Measurements from ENCODE around the gene FHIT.
"Not testable (repeated sequence)": the region's sequence is repeated elsewhere in the genome, so short reads cannot be mapped to it uniquely, and the experiment has no call there.

Gene FHIT

GRCh38 chr3:61222467-61222866 is 28.8 kb downstream of the FHIT start:
- TF ChIP-seq CTCF (IDR thresholded peaks at IDR 0.05; ENCODE audit: borderline replicate concordance, control extremely low read depth, extremely low read depth, insufficient read depth, missing control alignments): no peak
- in situ Hi-C loops (cut with MboI; ENCODE audit: low sequenced_read_pairs, unreplicated experiment): no loop called here
- DNase-seq (ENCODE audit: low spot score): no peak

- DNase-seq (ENCODE audit: low spot score): no peak
- in situ Hi-C loops (cut with MboI; ENCODE audit: low sequenced_read_pairs, unreplicated experiment): no loop called here
- TF ChIP-seq CTCF (IDR thresholded peaks at IDR 0.05; ENCODE audit: borderline replicate concordance, control extremely low read depth, extremely low read depth, insufficient read depth, missing control alignments): no peak
These were observed 29.4 kb downstream of the FHIT start for GRCh38 chr3:61221759-61222362.

- TF ChIP-seq CTCF (IDR thresholded peaks at IDR 0.05; ENCODE audit: borderline replicate concordance, control extremely low read depth, extremely low read depth, insufficient read depth, missing control alignments): no peak
- in situ Hi-C loops (cut with MboI; ENCODE audit: low sequenced_read_pairs, unreplicated experiment): no loop called here
- DNase-seq (ENCODE audit: low spot score): no peak
These were observed 32.7 kb downstream of the FHIT start for GRCh38 chr3:61218504-61218903.

GRCh38 chr3:61216171-61216570 is 35.1 kb downstream of the FHIT start:
- DNase-seq (ENCODE audit: low spot score); in situ Hi-C loops (cut with MboI; ENCODE audit: low sequenced_read_pairs, unreplicated experiment): not testable (repeated sequence)

GRCh38 chr3:61202086-61202485 is 49.2 kb downstream of the FHIT start:
- DNase-seq (ENCODE audit: low spot score): no peak
- in situ Hi-C loops (cut with MboI; ENCODE audit: low sequenced_read_pairs, unreplicated experiment): no loop called here
- no peak for TF ChIP-seq CTCF (IDR thresholded peaks at IDR 0.05; ENCODE audit: borderline replicate concordance, control extremely low read depth, extremely low read depth, insufficient read depth, missing control alignments)

- in situ Hi-C loops (cut with MboI; ENCODE audit: low sequenced_read_pairs, unreplicated experiment): no loop called here
- no peak for TF ChIP-seq CTCF (IDR thresholded peaks at IDR 0.05; ENCODE audit: borderline replicate concordance, control extremely low read depth, extremely low read depth, insufficient read depth, missing control alignments)
- DNase-seq (ENCODE audit: low spot score): no peak
These were observed 50.2 kb downstream of the FHIT start for GRCh38 chr3:61201071-61201470.

GRCh38 chr3:61200270-61200669 is 51.0 kb downstream of the FHIT start:
- in situ Hi-C loops (cut with MboI; ENCODE audit: low sequenced_read_pairs, unreplicated experiment): no loop called here
- TF ChIP-seq CTCF (IDR thresholded peaks at IDR 0.05; ENCODE audit: borderline replicate concordance, control extremely low read depth, extremely low read depth, insufficient read depth, missing control alignments): no peak
- no peak for DNase-seq (ENCODE audit: low spot score)
